ENCODE results near the gene PHLDB3.

PHLDB3 gene

DNA sequence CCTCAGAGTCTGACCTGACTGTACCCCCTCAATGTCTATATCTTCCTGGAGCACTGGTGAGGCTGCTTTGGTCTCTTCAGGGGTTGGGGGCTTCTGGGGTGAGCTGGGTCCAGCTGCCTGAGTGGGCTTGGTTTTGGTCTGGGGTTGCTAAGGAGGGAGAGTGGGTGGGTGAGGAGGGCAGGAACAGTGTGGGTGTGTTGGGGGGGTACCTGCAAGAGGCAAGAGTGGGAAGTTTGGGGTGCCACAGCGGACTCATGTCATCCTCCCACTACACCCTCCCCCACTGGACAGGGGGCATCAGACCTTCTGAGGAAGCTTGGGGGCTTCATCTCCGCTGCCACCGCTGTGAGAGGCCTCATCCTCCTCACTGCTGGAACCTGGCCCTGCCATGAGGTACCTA, 42.0 kb upstream of the PHLDB3 start:
- no peak for DNase-seq (ENCODE audit: low read depth)
- no peak overlapping the region for H3K4me3 ChIP-seq (ENCODE audit: low read depth, low read length)
- TF ChIP-seq, protein P1, sequence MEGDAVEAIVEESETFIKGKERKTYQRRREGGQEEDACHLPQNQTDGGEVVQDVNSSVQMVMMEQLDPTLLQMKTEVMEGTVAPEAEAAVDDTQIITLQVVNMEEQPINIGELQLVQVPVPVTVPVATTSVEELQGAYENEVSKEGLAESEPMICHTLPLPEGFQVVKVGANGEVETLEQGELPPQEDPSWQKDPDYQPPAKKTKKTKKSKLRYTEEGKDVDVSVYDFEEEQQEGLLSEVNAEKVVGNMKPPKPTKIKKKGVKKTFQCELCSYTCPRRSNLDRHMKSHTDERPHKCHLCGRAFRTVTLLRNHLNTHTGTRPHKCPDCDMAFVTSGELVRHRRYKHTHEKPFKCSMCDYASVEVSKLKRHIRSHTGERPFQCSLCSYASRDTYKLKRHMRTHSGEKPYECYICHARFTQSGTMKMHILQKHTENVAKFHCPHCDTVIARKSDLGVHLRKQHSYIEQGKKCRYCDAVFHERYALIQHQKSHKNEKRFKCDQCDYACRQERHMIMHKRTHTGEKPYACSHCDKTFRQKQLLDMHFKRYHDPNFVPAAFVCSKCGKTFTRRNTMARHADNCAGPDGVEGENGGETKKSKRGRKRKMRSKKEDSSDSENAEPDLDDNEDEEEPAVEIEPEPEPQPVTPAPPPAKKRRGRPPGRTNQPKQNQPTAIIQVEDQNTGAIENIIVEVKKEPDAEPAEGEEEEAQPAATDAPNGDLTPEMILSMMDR (IDR thresholded peaks at IDR 0.05; ENCODE audit: low read depth, low read length, missing control alignments) = no peak
- in situ Hi-C loops (cut with HindIII; ENCODE audit: low sequenced_read_pairs) = no loop called here

DNA sequence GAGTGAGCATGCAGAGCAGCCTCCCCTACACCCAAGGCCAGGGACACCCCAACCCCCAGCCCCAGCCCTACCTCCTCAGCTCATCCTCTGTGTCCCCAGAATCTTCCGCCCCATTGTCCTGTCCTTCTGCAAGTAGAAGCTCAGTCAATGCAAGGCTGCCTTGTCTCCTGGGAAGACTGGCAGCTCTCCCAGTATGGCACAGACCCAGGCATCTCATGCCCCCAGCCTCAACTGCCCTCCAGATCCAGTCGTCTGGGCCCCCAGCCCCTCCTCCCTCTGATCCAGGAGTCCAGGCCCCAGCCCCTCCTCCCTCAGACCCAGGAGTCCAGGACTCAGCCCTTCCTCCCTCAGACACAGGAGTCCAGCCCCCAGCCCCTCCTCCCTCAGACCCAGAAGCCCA, 41.4 kb upstream of the PHLDB3 start:
- no peak for DNase-seq (ENCODE audit: low read depth)
- no peak overlapping the region for H3K4me3 ChIP-seq (ENCODE audit: low read depth, low read length)
- in situ Hi-C loops (cut with HindIII; ENCODE audit: low sequenced_read_pairs) = no loop called here
- TF ChIP-seq, protein P1 (IDR thresholded peaks at IDR 0.05; ENCODE audit: low read depth, low read length, missing control alignments) = no peak

DNA sequence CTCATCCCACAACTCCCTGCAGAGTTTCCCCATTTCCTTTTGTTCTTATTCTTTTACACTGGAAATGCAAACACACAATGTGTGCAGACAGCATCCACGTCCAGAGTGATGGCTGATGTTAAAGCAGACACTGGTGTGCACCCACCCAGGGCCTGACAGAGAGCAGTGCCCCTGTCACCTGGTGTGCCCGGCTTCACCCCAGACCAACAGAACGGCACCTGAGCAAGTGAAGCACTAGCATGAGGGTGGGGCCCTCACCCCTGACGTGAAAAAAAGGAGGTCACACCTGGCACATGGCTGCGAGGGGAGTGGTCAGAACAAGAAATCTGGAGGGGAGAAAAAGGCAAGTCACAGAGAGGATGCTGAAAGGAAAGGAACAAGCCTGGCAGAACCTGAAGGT, 40.7 kb upstream of the PHLDB3 start:
- DNase-seq (ENCODE audit: low read depth) = no peak
- TF ChIP-seq, protein P1 (IDR thresholded peaks at IDR 0.05; ENCODE audit: low read depth, low read length, missing control alignments) = no peak
- in situ Hi-C loops (cut with HindIII; ENCODE audit: low sequenced_read_pairs) = no loop called here
- H3K4me3 ChIP-seq (ENCODE audit: low read depth, low read length) = no peak overlapping the region

DNA sequence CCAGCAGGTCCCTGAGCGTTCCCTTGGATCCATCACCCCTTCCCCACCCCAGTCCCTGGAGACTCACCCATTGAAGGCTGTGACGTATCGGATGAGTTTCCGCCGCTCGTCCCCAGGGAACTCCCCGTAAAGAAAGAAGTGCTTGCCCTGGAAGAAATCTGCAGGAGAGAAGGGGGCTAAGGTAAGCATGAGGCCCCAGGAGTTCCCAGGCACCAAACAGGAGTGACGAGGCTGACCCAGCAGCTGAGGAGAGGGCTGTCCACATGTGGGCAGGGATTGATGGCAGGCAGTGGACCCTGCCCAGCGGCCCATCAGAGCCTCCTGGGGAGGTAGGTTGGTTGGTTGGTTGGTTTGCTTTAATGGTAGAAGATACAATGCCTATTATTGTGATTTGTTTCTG, 39.5 kb upstream of the PHLDB3 start:
- TF ChIP-seq, protein P1 (IDR thresholded peaks at IDR 0.05; ENCODE audit: low read depth, low read length, missing control alignments) = no peak
- no peak overlapping the region for H3K4me3 ChIP-seq (ENCODE audit: low read depth, low read length)
- in situ Hi-C loops (cut with HindIII; ENCODE audit: low sequenced_read_pairs) = no loop called here
- no peak for DNase-seq (ENCODE audit: low read depth)

DNA sequence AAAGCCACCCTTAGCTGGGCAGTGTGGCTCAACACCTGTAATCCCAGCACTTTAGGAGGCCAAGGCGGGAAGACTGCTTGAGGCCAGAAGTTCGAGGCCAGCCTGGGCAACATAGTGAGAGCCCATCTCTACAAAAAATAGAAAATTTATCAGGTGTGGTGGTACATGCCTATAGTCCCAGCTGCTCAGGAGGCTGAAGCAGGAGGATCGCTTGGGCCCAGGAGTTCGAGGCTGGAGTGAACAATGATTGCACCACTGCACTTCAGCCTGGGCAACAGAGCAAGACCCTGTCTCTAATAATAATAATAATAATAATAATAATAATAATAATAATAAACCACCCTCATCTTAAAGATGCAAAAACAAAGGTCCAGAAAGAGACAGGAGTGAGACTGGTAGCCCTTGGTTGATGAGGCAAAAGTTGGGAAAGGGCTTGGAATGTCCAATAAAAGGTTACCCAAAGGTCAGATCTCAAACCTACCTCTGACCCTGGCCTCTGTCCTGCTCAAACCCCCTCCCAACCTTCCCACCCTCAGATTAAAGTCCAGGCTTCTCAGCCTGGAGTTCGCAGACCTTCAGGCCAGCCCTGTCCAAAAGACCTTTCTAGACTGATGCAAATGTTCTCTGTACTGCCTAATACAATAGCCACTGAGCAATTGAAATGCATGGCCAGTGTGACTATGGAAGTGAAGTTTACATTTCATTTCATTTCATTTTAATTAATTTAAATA, 37.5 kb upstream of the PHLDB3 start:
- DNase-seq (ENCODE audit: low read depth) = no peak
- H3K4me3 ChIP-seq (ENCODE audit: low read depth, low read length) = no peak overlapping the region
- in situ Hi-C loops (cut with HindIII; ENCODE audit: low sequenced_read_pairs) = no loop called here
- TF ChIP-seq, protein P1 (IDR thresholded peaks at IDR 0.05; ENCODE audit: low read depth, low read length, missing control alignments) = no peak

DNA sequence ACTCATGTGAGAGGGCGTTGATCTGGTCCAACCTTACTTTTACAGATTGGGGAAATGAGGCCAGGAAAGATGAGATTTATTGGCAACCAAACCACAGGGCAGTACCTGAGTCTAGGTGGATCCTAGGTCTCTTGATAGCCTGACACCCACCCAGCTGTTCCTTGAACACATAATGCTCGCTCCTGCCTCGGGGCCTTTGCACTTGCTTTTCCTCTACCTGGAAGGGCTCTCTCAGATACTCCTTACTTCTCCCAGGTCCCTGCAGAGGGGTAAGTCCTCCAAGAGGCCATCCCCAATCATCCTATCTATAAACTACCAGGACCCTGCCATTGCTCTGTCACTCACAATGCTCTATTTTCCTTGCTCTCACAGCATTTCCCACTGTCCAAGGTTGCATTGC, 35.8 kb upstream of the PHLDB3 start:
- no peak for DNase-seq (ENCODE audit: low read depth)
- H3K4me3 ChIP-seq (ENCODE audit: low read depth, low read length) = no peak overlapping the region
- in situ Hi-C loops (cut with HindIII; ENCODE audit: low sequenced_read_pairs) = no loop called here
- TF ChIP-seq, protein P1 (IDR thresholded peaks at IDR 0.05; ENCODE audit: low read depth, low read length, missing control alignments) = no peak

All from astrocyte of the cerebellum (primary cell).